ENCODE data around the gene GPR183. TPM values are rescaled to one million over a fixed set of nuclear protein-coding genes. Genes with fewer than 3 reads are reported as not detected.
A peak's percentile ranks its signal among the peaks of the same experiment; 100 is the strongest.

The GPR183 gene
- total RNA-seq, 3 donors from 2014 or later (not counting 1 experiment from before 2014, with no cell fraction given): 20.0 to 47.0 (median 41.1) TPM

- intact Hi-C loops (cut with micrococcal nuclease): loop anchor here (5.0 kb wide), 1 partner anchor 33 kb away; no protein-coding TSS in a partner anchor
- Mint-ChIP-seq H3K4me3 (peak overlapping the region; percentile 74), H3K27me3 (ENCODE audit: low read depth in 2 of 2) (no peaks in the 10 kb centered on the region), H3K27ac (peak overlapping the region; percentile 17 to 61), H3K4me1 (peaks cover 64 to 70% of the 10 kb centered on the region in 2 donors), H3K36me3 (peaks cover 8% of the 10 kb centered on the region), H3K9me3 (no peaks in the 10 kb centered on the region)
- WGBS (ENCODE audit: insufficient coverage): 43% methylated on average over 13 of the region's 14 CpGs
- DNase-seq (peak in 1 of 2 donors; percentile 64), ATAC-seq (no peak)
- peaks cover 15% of the 10 kb centered on the region for H3K36me3 ChIP-seq (ENCODE audit: control insufficient read depth, insufficient read depth, low read length)
- H3K4me3 ChIP-seq (ENCODE audit: low read length): peak overlapping the region; percentile 40
- H3K27ac ChIP-seq (ENCODE audit: low read length): peak overlapping the region; percentile 33
- no peak for TF ChIP-seq CTCF (IDR thresholded peaks at IDR 0.05)
- no peaks in the 10 kb centered on the region for H3K9me3 ChIP-seq (ENCODE audit: control insufficient read depth, insufficient read depth, low read length)
- peaks cover 40% of the 10 kb centered on the region for H3K4me1 ChIP-seq (ENCODE audit: control insufficient read depth, insufficient read depth, low read length)
- H3K27me3 ChIP-seq (ENCODE audit: control insufficient read depth, insufficient read depth, low read length): no peaks in the 10 kb centered on the region
Measured at GRCh38 chr13:99303863-99304521, 3.2 kb downstream of the GPR183 start.

- H3K27ac ChIP-seq (ENCODE audit: low read length): peak overlapping the region; percentile 33
- Mint-ChIP-seq H3K9me3 (no peaks in the 10 kb centered on the region), H3K4me3 (no peak overlapping the region), H3K4me1 (peaks cover 64 to 73% of the 10 kb centered on the region in 2 donors), H3K36me3 (no peaks in the 10 kb centered on the region), H3K27me3 (ENCODE audit: low read depth in 2 of 2) (no peaks in the 10 kb centered on the region), H3K27ac (peak overlapping the region in 1 of 2 donors; percentile 40)
- H3K4me1 ChIP-seq (ENCODE audit: control insufficient read depth, insufficient read depth, low read length): peaks cover 36% of the 10 kb centered on the region
- DNase-seq (no peak), ATAC-seq (no peak)
- H3K4me3 ChIP-seq (ENCODE audit: low read length): peak overlapping the region; percentile 40
- WGBS (ENCODE audit: insufficient coverage): 78% methylated on average over 8 of the region's 8 CpGs
- H3K9me3 ChIP-seq (ENCODE audit: control insufficient read depth, insufficient read depth, low read length): no peaks in the 10 kb centered on the region
- no peaks in the 10 kb centered on the region for H3K27me3 ChIP-seq (ENCODE audit: control insufficient read depth, insufficient read depth, low read length)
- TF ChIP-seq CTCF (IDR thresholded peaks at IDR 0.05): no peak
- H3K36me3 ChIP-seq (ENCODE audit: control insufficient read depth, insufficient read depth, low read length): peaks cover 15% of the 10 kb centered on the region
- intact Hi-C loops (cut with micrococcal nuclease): loop anchor here (5.0 kb wide), 1 partner anchor 34 kb away; no protein-coding TSS in a partner anchor
Measured at GRCh38 chr13:99302637-99303505, 4.3 kb downstream of the GPR183 start.

- Histone ChIP-seq H3K4me1 (ENCODE audit: control insufficient read depth, insufficient read depth, low read length) (peaks cover 33% of the 10 kb centered on the region), H3K27me3 (ENCODE audit: control insufficient read depth, insufficient read depth, low read length) (no peaks in the 10 kb centered on the region), H3K9me3 (ENCODE audit: control insufficient read depth, insufficient read depth, low read length) (no peaks in the 10 kb centered on the region), H3K27ac (ENCODE audit: low read length) (peak overlapping the region; percentile 33), H3K36me3 (ENCODE audit: control insufficient read depth, insufficient read depth, low read length) (peaks cover 15% of the 10 kb centered on the region), H3K4me3 (ENCODE audit: low read length) (peak overlapping the region; percentile 13)
- H3K36me3 Mint-ChIP-seq: no peaks in the 10 kb centered on the region
- intact Hi-C loops (cut with micrococcal nuclease): loop anchor here (5.0 kb wide), 1 partner anchor 35 kb away; no protein-coding TSS in a partner anchor
- peak; percentile 28 to 54 (median 33) for ATAC-seq
- no peak for TF ChIP-seq CTCF (IDR thresholded peaks at IDR 0.05)
- peaks cover 64 to 73% of the 10 kb centered on the region in 2 donors for H3K4me1 Mint-ChIP-seq
- WGBS (ENCODE audit: insufficient coverage): 88% methylated on average over 1 of the region's 1 CpG
- DNase-seq: no peak
- peak overlapping the region; percentile 19 to 35 for H3K27ac Mint-ChIP-seq
- no peaks in the 10 kb centered on the region for H3K27me3 Mint-ChIP-seq (ENCODE audit: low read depth in 2 of 2)
- peak overlapping the region; percentile 38 for H3K4me3 Mint-ChIP-seq
- no peaks in the 10 kb centered on the region for H3K9me3 Mint-ChIP-seq
Measured at GRCh38 chr13:99301913-99302636, 5.1 kb downstream of the GPR183 start.

Measured in natural killer cell (primary cell).